Mesodermal cell (in vitro differentiated cells): ENCODE data around the gene AARSD1. TPM values are rescaled to one million over a fixed set of nuclear protein-coding genes. Genes with fewer than 3 reads are reported as not detected.
A peak's percentile ranks its signal among the peaks of the same experiment; 100 is the strongest.
"Not testable (repeated sequence)": the region's sequence is repeated elsewhere in the genome, so short reads cannot be mapped to it uniquely, and the experiment has no call there.

Experiments
- H3K27ac ChIP-seq: 2 replicates; pipeline ENCODE4 v1.7.0; 2013; ENCODE audit warnings: mild to moderate bottlenecking, low read depth, low read length, moderate library complexity; ENCODE audit not compliant: severe bottlenecking
- H3K36me3 ChIP-seq: 2 replicates; pipeline ENCODE4 v1.7.1; 2013; ENCODE audit warnings: mild to moderate bottlenecking, low read length, moderate library complexity; ENCODE audit not compliant: control insufficient read depth, insufficient read depth
- H3K4me1 ChIP-seq: one replicate; pipeline ENCODE4 v1.7.1; 2013; ENCODE audit warnings: mild to moderate bottlenecking, low read length; ENCODE audit not compliant: insufficient read depth, control insufficient read depth, poor library complexity, severe bottlenecking
- H3K4me3 ChIP-seq: 2 replicates; pipeline ENCODE4 v1.7.0; 2013; ENCODE audit warnings: low read length, control low read depth, mild to moderate bottlenecking; ENCODE audit not compliant: insufficient read depth, poor library complexity, severe bottlenecking; ENCODE audit errors: extremely low read depth
- H3K9me3 ChIP-seq: 2 replicates; pipeline ENCODE4 v1.7.1; 2013; ENCODE audit warnings: mild to moderate bottlenecking, low read length, moderate library complexity; ENCODE audit not compliant: control insufficient read depth
- WGBS, 2 experiments: methylation state at CpG; one replicate each; pipeline ENCODE4 v1.1.5; 2013; ENCODE audit warnings: missing lambda C conversion rate in 2 of 2; ENCODE audit not compliant: insufficient coverage in 2 of 2; 5-methylcytosine and 5-hydroxymethylcytosine counted together
- polyA plus RNA-seq, 2 experiments: library from polyadenylated mRNA; stranded (reverse); fragments of 50-300 nt; gene quantifications; one replicate each; pipeline ENCODE4 v1.2.3, GENCODE V29; 2013

The AARSD1 gene, protein sequence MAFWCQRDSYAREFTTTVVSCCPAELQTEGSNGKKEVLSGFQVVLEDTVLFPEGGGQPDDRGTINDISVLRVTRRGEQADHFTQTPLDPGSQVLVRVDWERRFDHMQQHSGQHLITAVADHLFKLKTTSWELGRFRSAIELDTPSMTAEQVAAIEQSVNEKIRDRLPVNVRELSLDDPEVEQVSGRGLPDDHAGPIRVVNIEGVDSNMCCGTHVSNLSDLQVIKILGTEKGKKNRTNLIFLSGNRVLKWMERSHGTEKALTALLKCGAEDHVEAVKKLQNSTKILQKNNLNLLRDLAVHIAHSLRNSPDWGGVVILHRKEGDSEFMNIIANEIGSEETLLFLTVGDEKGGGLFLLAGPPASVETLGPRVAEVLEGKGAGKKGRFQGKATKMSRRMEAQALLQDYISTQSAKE
- 40.4 TPM for polyA plus RNA-seq (2013, experiment 1 of 2)
- 45.4 TPM for polyA plus RNA-seq (2013, experiment 2 of 2)

- H3K36me3 ChIP-seq: peaks cover 36% of the 10 kb centered on the region
- peak within 1 kb of the TSS; percentile 67 for H3K4me3 ChIP-seq
- peak within 1 kb of the TSS; percentile 79 for H3K27ac ChIP-seq
- H3K4me1 ChIP-seq: no peaks in the 10 kb centered on the region
- no peaks in the 10 kb centered on the region for H3K9me3 ChIP-seq
- WGBS, 2 experiments: 5 to 11% methylated on average over 24 to 35 of the region's 43 CpGs
Measured at GRCh38 chr17:42964161-42964932, at the start of gene AARSD1. AARSD1 (minus strand) TSS chr17:42964454; CDS start chr17:42964440, 14 bp downstream.

DNA sequence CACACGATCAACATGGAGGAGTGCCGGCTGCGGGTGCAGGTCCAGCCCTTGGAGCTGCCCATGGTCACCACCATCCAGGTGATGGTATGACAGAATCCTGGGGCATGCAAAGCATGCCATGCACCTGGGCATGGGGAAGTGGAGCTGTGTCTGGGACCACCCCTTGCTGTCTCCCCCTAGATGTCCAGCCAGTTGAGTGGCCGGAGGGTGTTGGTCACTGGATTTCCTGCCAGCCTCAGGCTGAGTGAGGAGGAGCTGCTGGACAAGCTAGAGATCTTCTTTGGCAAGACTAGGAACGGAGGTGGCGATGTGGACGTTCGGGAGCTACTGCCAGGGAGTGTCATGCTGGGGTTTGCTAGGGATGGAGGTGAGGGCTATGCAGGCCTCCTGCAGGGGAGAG is 49.0 kb upstream of the AARSD1 start:
- Histone ChIP-seq H3K4me1 (peaks cover 33% of the 10 kb centered on the region), H3K27ac (no peak overlapping the region), H3K36me3 (peaks cover 40% of the 10 kb centered on the region), H3K4me3 (no peak overlapping the region), H3K9me3 (no peaks in the 10 kb centered on the region)
- WGBS, 2 experiments: 91 to 99% methylated on average over 7 to 8 of the region's 8 CpGs

GRCh38 chr17:43011728-43012472 is 47.6 kb upstream of the AARSD1 start:
- H3K9me3 ChIP-seq: no peaks in the 10 kb centered on the region
- H3K4me3 ChIP-seq: no peak overlapping the region
- WGBS, 2 experiments: 88 to 94% methylated on average over 9 to 14 of the region's 15 CpGs
- H3K4me1 ChIP-seq: peaks cover 28% of the 10 kb centered on the region
- H3K27ac ChIP-seq: no peak overlapping the region
- H3K36me3 ChIP-seq: peaks cover 27% of the 10 kb centered on the region

DNA sequence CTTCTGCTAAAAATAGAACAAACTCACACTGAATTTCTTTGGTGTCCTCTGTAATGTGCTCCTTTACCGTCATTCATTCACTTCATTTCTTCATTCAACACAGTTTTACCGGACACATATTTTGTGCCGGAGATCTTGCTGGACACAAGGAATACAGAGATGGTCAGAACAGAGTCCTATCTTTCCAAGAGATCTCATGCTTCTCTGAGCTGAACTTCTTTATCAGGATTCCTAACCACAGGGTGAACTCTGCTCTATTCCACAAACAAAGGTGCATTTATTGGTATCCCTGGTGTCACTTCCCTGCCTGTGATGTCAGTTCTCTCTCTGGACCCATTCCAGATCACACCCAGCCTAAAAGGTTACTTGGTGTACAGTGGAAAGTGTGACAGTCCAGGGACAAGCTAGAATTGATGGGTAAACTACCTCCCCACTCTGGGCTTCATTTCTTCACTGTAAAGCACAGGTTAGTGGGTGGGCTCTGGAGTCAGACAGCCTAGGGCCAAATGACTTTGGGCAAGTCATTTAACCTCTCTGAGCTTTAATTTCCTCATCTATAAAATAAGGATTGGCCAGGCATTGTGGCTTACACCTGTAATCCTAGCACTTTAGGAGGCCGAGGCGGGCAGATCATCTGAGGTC is 46.5 kb upstream of the AARSD1 start:
- no peaks in the 10 kb centered on the region for H3K9me3 ChIP-seq
- WGBS, 2 experiments: 94 to 100% methylated on average over 4 to 5 of the region's 5 CpGs
- peaks cover 16% of the 10 kb centered on the region for H3K36me3 ChIP-seq
- no peak overlapping the region for H3K27ac ChIP-seq
- no peak overlapping the region for H3K4me3 ChIP-seq
- H3K4me1 ChIP-seq: peaks cover 24% of the 10 kb centered on the region

- 19 to 46% methylated on average over 10 to 12 of the region's 18 CpGs for WGBS, 2 experiments
Measured at GRCh38 chr17:43006639-43007551, 42.6 kb upstream of the AARSD1 start, which contains the start of gene IFI35. IFI35 (plus strand) TSS chr17:43006784; CDS start chr17:43006948, 164 bp downstream.

DNA sequence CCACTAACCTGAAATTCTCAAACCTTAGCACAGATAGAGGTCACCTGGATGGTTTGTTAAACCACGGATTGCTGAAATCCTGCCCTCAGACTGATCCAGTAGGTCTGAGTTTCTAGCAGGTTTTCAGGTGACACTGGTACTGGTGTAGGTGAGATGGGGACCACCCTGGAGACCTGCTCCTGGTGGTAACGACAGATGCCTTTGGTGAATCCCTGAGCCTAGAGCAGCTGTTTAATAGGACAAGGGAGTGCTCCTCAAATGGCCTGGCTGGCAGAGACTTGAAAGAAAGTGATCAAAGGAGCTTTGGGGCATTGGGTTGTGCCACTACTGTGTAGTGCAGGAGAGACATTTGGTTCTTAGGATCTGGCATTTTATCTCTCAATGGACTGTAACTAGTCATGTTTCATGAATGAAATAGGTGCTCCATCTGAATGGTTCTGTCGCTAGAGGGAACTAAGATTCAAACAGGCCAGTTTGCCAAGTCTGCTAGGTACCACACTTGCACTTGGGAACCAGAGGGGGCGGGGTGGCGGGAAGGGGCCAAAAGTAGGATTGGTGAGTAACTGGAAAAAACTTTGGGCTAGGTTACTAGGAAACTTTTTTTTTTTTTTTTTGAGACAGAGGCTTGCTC is 39.4 kb upstream of the AARSD1 start:
- peaks cover 54% of the 10 kb centered on the region for H3K36me3 ChIP-seq
- WGBS, 2 experiments: 90 to 95% methylated on average over 4 to 5 of the region's 5 CpGs
- H3K9me3 ChIP-seq: no peaks in the 10 kb centered on the region
- no peak overlapping the region for H3K4me3 ChIP-seq
- peaks cover 35% of the 10 kb centered on the region for H3K4me1 ChIP-seq
- no peak overlapping the region for H3K27ac ChIP-seq

More at GRCh38 chr17:43006639-43007551, 42.6 kb upstream of the AARSD1 start, which contains the start of gene IFI35:
- Histone ChIP-seq H3K9me3 (no peaks in the 10 kb centered on the region), H3K4me3 (peak within 1 kb of the TSS; percentile 11), H3K4me1 (peaks cover 22% of the 10 kb centered on the region), H3K36me3 (peaks cover 27% of the 10 kb centered on the region), H3K27ac (peak within 1 kb of the TSS; percentile 76)

DNA sequence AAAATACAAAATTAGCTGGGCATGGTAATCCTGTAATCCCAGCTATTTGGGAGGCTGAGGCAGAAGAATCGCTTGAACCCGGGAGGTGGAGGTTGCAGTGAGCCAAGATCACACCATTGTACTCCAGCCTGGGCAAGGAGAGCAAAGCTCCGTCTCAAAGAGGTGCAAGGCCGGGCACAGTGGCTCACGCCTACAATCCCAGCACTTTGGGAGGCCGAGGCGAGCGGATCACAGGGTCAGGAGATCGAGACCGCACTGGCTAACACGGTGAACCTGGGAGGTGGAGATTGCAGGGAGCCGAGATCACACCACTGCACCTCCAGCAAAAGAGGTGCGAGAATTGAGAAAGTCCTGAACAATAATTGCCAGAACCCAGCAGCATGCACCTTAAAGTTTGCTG is 36.6 kb upstream of the AARSD1 start:
- WGBS, 2 experiments: 96% methylated on average over 13 of the region's 13 CpGs
- H3K27ac ChIP-seq: peak overlapping the region; percentile 23
- H3K9me3 ChIP-seq, H3K4me3 ChIP-seq: not testable (repeated sequence)
- H3K4me1 ChIP-seq: peaks cover 31% of the 10 kb centered on the region
- peaks cover 54% of the 10 kb centered on the region for H3K36me3 ChIP-seq

- peak overlapping the region; percentile 99 for H3K27ac ChIP-seq
- no peaks in the 10 kb centered on the region for H3K9me3 ChIP-seq
- 6 to 23% methylated on average over 5 to 7 of the region's 10 CpGs for WGBS, 2 experiments
- peaks cover 58% of the 10 kb centered on the region for H3K36me3 ChIP-seq
- peak overlapping the region; percentile 92 for H3K4me3 ChIP-seq
- peaks cover 31% of the 10 kb centered on the region for H3K4me1 ChIP-seq
Measured at GRCh38 chr17:42999003-42999525, 34.8 kb upstream of the AARSD1 start.
